Lower lobe of right lung (tissue), 2 donors: Measurements from ENCODE around the gene NUP214. TPM values are rescaled to one million over a fixed set of nuclear protein-coding genes. Genes with fewer than 3 reads are reported as not detected.

Experiments
- ATAC-seq, 2 donors: fragments of 200-7000 bp; cut with Tn5 transposase; one replicate each; pipeline ENCODE4 v1.9.1; 2020 to 2022; ENCODE audit warnings: mild to moderate bottlenecking in 2 of 2, moderate library complexity in 2 of 2
- DNase-seq: peaks from one replicate; pipeline ENCODE4 v3.0.0-alpha.2; 2020
- H3K27ac ChIP-seq: fragments of 200-600 bp; one replicate; pipeline ENCODE4 v1.8.0; 2022
- H3K27me3 ChIP-seq: fragments of 200-600 bp; one replicate; pipeline ENCODE4 v1.8.0; 2022; ENCODE audit warnings: low read depth
- H3K36me3 ChIP-seq: fragments of 200-600 bp; one replicate; pipeline ENCODE4 v1.8.0; 2022; ENCODE audit warnings: mild to moderate bottlenecking
- H3K4me1 ChIP-seq: fragments of 200-600 bp; one replicate; pipeline ENCODE4 v1.8.0; 2022
- H3K4me3 ChIP-seq: fragments of 200-600 bp; one replicate; pipeline ENCODE4 v1.8.0; 2022; ENCODE audit warnings: mild to moderate bottlenecking
- H3K9me3 ChIP-seq: fragments of 200-600 bp; one replicate; pipeline ENCODE4 v1.8.0; 2022
- intact Hi-C: fragments of 100-400 bp; cut with DNase I; formaldehyde crosslinking; loops from one replicate; pipeline ENCODE4 v1.11.0; 2022
- total RNA-seq: library from RNA; stranded (reverse); fragmentation: NEBNext Ultra II Directional; extraction: Animal tissue kit (Norgen Biotek cat#: 25700); gene quantifications from one replicate; pipeline ENCODE4 v1.2.1, GENCODE V29; 2021
- TF ChIP-seq, protein P1 (sequence below): fragments of 200-600 bp; IDR thresholded peaks from one replicate; pipeline ENCODE4 v1.8.0; 2022; ENCODE audit warnings: antibody characterized with exemption, mild to moderate bottlenecking
- donor health status: DM: no; HTN: yes; CAD: no; lungs with severe emphysema.

The NUP214 gene
- total RNA-seq, 1 donor from 2014 or later = 61.4 TPM

DNA sequence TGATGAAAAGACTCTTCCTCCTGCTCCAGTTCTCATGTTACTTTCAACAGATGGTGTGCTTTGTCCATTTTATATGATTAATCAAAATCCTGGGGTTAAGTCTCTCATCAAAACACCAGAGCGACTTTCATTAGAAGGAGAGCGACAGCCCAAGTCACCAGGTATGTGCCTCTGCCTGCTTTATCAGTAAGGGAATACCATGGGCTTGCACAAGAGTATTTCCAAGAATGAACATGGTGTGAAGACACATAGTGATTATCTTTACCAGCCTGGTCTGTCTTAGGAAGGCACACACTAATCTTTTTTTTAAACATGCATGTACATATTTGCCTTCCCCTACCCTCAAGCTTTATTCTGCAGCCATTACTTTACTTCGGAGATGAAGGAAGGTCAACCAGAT is 15.2 kb downstream of the NUP214 start:
- Histone ChIP-seq H3K27ac (no peak overlapping the region), H3K36me3 (peaks cover 100% of the 10 kb centered on the region), H3K27me3 (no peaks in the 10 kb centered on the region), H3K9me3 (no peaks in the 10 kb centered on the region), H3K4me3 (no peak overlapping the region), H3K4me1 (no peaks in the 10 kb centered on the region)
- TF ChIP-seq, protein P1, sequence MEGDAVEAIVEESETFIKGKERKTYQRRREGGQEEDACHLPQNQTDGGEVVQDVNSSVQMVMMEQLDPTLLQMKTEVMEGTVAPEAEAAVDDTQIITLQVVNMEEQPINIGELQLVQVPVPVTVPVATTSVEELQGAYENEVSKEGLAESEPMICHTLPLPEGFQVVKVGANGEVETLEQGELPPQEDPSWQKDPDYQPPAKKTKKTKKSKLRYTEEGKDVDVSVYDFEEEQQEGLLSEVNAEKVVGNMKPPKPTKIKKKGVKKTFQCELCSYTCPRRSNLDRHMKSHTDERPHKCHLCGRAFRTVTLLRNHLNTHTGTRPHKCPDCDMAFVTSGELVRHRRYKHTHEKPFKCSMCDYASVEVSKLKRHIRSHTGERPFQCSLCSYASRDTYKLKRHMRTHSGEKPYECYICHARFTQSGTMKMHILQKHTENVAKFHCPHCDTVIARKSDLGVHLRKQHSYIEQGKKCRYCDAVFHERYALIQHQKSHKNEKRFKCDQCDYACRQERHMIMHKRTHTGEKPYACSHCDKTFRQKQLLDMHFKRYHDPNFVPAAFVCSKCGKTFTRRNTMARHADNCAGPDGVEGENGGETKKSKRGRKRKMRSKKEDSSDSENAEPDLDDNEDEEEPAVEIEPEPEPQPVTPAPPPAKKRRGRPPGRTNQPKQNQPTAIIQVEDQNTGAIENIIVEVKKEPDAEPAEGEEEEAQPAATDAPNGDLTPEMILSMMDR = no peak
- intact Hi-C loops = no loop called here
- no peak for DNase-seq
- no peak for ATAC-seq

DNA sequence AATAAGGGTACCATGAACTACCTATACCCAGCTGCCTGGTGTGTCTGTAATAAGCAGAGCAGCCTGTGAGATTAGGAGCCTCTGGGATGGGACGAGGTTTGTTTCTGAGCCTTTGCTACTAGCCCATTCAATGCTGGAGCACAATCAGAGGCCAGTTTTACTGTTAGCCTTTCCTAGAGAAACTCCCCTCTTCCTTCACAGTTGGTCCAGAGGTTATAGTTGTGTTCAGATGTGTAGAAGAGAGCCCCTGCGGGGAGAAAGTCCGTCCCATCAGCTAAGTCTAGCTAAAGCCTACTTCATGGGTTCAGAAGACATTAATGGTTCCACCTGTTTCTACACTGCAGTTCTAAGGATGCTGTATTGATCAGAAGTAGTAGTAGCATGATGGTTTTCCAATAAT is 16.8 kb downstream of the NUP214 start:
- no peaks in the 10 kb centered on the region for H3K9me3 ChIP-seq
- ATAC-seq (no peak), DNase-seq (no peak)
- H3K27me3 ChIP-seq = no peaks in the 10 kb centered on the region
- no peaks in the 10 kb centered on the region for H3K4me1 ChIP-seq
- peaks cover 100% of the 10 kb centered on the region for H3K36me3 ChIP-seq
- TF ChIP-seq, protein P1 = no peak
- H3K27ac ChIP-seq = no peak overlapping the region
- intact Hi-C loops = no loop called here
- no peak overlapping the region for H3K4me3 ChIP-seq

DNA sequence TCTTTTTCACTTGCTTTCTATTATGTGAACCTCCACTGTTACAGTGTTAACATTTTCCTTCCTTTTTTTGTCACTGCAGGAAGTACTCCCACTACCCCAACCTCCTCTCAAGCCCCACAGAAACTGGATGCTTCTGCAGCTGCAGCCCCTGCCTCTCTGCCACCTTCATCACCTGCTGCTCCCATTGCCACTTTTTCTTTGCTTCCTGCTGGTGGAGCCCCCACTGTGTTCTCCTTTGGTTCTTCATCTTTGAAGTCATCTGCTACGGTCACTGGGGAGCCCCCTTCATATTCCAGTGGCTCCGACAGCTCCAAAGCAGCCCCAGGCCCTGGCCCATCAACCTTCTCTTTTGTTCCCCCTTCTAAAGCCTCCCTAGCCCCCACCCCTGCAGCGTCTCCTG is 18.8 kb downstream of the NUP214 start:
- no peak overlapping the region for H3K4me3 ChIP-seq
- TF ChIP-seq, protein P1 = no peak
- H3K4me1 ChIP-seq = no peaks in the 10 kb centered on the region
- no peak overlapping the region for H3K27ac ChIP-seq
- peaks cover 100% of the 10 kb centered on the region for H3K36me3 ChIP-seq
- H3K27me3 ChIP-seq = no peaks in the 10 kb centered on the region
- ATAC-seq (no peak), DNase-seq (no peak)
- no peaks in the 10 kb centered on the region for H3K9me3 ChIP-seq
- intact Hi-C loops = no loop called here

DNA sequence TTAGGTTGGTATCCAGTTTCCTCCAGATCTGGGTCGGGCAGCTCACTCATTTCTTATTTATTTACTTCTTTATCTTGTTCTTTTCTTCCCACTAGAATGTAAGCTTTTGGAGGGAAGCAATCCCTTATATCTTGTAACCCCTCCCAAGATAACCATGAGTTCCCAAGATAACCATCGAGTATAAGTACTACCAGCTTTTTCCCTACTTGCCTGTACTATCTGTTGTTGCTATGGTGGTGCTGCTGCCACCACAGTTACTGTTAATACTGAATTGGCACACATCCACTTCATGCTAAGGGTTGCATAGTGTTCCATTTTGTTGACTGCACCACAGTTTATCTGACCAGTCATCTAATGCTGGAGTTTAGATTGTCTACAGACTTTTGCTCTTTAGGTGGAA is 19.9 kb downstream of the NUP214 start:
- Histone ChIP-seq H3K27me3 (no peaks in the 10 kb centered on the region), H3K36me3 (peaks cover 100% of the 10 kb centered on the region)
- no peak for ATAC-seq

DNA sequence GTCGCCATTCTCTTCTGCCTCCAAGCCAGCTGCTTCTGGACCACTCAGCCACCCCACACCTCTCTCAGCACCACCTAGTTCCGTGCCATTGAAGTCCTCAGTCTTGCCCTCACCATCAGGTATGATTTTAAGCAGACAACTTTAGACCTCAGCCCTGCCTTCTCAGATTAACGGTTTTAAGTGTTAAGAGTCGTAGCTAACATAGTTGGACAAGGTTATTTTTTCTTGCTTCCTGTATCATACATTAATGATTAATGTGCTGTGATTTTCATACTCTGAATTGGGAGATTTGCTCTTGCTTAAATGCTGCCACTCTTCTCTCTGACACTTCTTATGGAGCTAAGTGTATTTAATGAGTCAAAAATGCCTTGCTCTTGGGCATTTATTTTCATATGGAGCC is 20.8 kb downstream of the NUP214 start:
- Histone ChIP-seq H3K27me3 (no peaks in the 10 kb centered on the region), H3K9me3 (no peaks in the 10 kb centered on the region), H3K4me1 (no peaks in the 10 kb centered on the region), H3K27ac (no peak overlapping the region), H3K4me3 (no peak overlapping the region), H3K36me3 (peaks cover 100% of the 10 kb centered on the region)
- DNase-seq (no peak), ATAC-seq (no peak)
- TF ChIP-seq, protein P1 = no peak
- intact Hi-C loops = no loop called here

More for the DNA sequence above, 19.9 kb downstream of the NUP214 start:
- DNase-seq = no peak
- Histone ChIP-seq H3K4me1 (no peaks in the 10 kb centered on the region), H3K27ac (no peak overlapping the region), H3K4me3 (no peak overlapping the region), H3K9me3 (no peaks in the 10 kb centered on the region)
- intact Hi-C loops = no loop called here
- TF ChIP-seq, protein P1 = no peak

DNA sequence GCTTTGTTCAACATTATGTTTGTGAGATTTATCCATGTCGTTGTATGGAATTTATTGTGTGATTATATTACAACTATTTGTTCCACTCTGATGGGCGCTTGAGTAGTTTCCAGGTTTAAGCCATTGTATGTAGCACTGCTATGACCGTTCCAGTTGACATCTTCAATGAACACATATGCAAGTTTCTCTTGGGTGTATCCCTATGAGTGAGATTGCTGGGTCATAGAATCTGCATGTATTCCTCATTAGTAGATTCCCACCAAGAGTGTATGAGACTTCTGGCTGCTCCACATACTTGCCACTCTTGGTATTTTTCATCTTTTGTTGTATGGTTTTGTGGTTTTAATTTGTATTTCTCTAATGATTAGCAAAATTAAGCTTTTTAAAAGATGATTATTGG is 22.9 kb downstream of the NUP214 start:
- Histone ChIP-seq H3K4me3 (no peak overlapping the region), H3K4me1 (no peaks in the 10 kb centered on the region), H3K27ac (no peak overlapping the region), H3K9me3 (no peaks in the 10 kb centered on the region), H3K27me3 (no peaks in the 10 kb centered on the region), H3K36me3 (peaks cover 100% of the 10 kb centered on the region)
- ATAC-seq (no peak), DNase-seq (no peak)
- intact Hi-C loops = no loop called here
- TF ChIP-seq, protein P1 = no peak
